Measurements from ENCODE around the gene ADGRA1.

ADGRA1 gene

GRCh38 chr10:133087045-133087678 is 562 bp upstream of the ADGRA1 start:
- peaks cover 5 to 57% of the 10 kb centered on the region in 2 donors for H3K27me3 Mint-ChIP-seq
- no peaks in the 10 kb centered on the region for H3K9me3 Mint-ChIP-seq
- ATAC-seq (replicated peaks) (no peak), DNase-seq (no peak)
- H3K27ac Mint-ChIP-seq, result no peak overlapping the region
- peaks cover 0 to 2% of the 10 kb centered on the region in 2 donors for H3K4me1 Mint-ChIP-seq (ENCODE audit: low read depth in 2 of 2)
- no peak overlapping the region for H3K4me3 Mint-ChIP-seq
- H3K36me3 Mint-ChIP-seq (ENCODE audit: insufficient read depth), result peaks cover 2% of the 10 kb centered on the region

GRCh38 chr10:133088179-133088955 is 643 bp downstream of the ADGRA1 start:
- DNase-seq (no peak), ATAC-seq (replicated peaks) (no peak)
- Mint-ChIP-seq H3K36me3 (ENCODE audit: insufficient read depth) (peaks cover 2% of the 10 kb centered on the region), H3K9me3 (no peaks in the 10 kb centered on the region), H3K4me3 (no peak overlapping the region), H3K27me3 (peaks cover 5 to 55% of the 10 kb centered on the region in 2 donors), H3K4me1 (ENCODE audit: low read depth in 2 of 2) (peaks cover 0 to 2% of the 10 kb centered on the region in 2 donors), H3K27ac (no peak overlapping the region)

- H3K27ac Mint-ChIP-seq, result no peak overlapping the region
- no peaks in the 10 kb centered on the region for H3K36me3 Mint-ChIP-seq (ENCODE audit: insufficient read depth)
- H3K9me3 Mint-ChIP-seq, result no peaks in the 10 kb centered on the region
- peaks cover 5 to 47% of the 10 kb centered on the region in 2 donors for H3K27me3 Mint-ChIP-seq
- no peak overlapping the region for H3K4me3 Mint-ChIP-seq
- DNase-seq, result no peak
- no peak for ATAC-seq (replicated peaks)
- peaks cover 0 to 2% of the 10 kb centered on the region in 2 donors for H3K4me1 Mint-ChIP-seq (ENCODE audit: low read depth in 2 of 2)
Observed at GRCh38 chr10:133088956-133089800, 1.5 kb downstream of the ADGRA1 start.

GRCh38 chr10:133090101-133090500 is 2.4 kb downstream of the ADGRA1 start:
- Mint-ChIP-seq H3K4me1 (ENCODE audit: low read depth in 2 of 2) (peaks cover 0 to 2% of the 10 kb centered on the region in 2 donors), H3K4me3 (no peak overlapping the region), H3K36me3 (ENCODE audit: insufficient read depth) (no peaks in the 10 kb centered on the region), H3K9me3 (no peaks in the 10 kb centered on the region), H3K27ac (no peak overlapping the region), H3K27me3 (peaks cover 1 to 39% of the 10 kb centered on the region in 2 donors)
- ATAC-seq (replicated peaks) (no peak), DNase-seq (no peak)

GRCh38 chr10:133090654-133091053 is 2.9 kb downstream of the ADGRA1 start:
- H3K36me3 Mint-ChIP-seq (ENCODE audit: insufficient read depth), result no peaks in the 10 kb centered on the region
- DNase-seq (no peak), ATAC-seq (replicated peaks) (no peak)
- no peaks in the 10 kb centered on the region for H3K9me3 Mint-ChIP-seq
- no peak overlapping the region for H3K27ac Mint-ChIP-seq
- no peak overlapping the region for H3K4me3 Mint-ChIP-seq
- peaks cover 0 to 2% of the 10 kb centered on the region in 2 donors for H3K4me1 Mint-ChIP-seq (ENCODE audit: low read depth in 2 of 2)
- H3K27me3 Mint-ChIP-seq, result peaks cover 0 to 36% of the 10 kb centered on the region in 2 donors

- H3K4me3 Mint-ChIP-seq, result no peak overlapping the region
- H3K36me3 Mint-ChIP-seq (ENCODE audit: insufficient read depth), result no peaks in the 10 kb centered on the region
- ATAC-seq (replicated peaks) (no peak), DNase-seq (no peak)
- no peaks in the 10 kb centered on the region for H3K9me3 Mint-ChIP-seq
- H3K27me3 Mint-ChIP-seq, result peaks cover 0 to 41% of the 10 kb centered on the region in 2 donors
- H3K27ac Mint-ChIP-seq, result no peak overlapping the region
- H3K4me1 Mint-ChIP-seq (ENCODE audit: low read depth in 2 of 2), result peaks cover 0 to 2% of the 10 kb centered on the region in 2 donors
Observed at GRCh38 chr10:133091316-133091715, 3.6 kb downstream of the ADGRA1 start.

GRCh38 chr10:133093291-133093690 is 5.6 kb downstream of the ADGRA1 start:
- peaks cover 5 to 47% of the 10 kb centered on the region in 2 donors for H3K27me3 Mint-ChIP-seq
- no peak for ATAC-seq (replicated peaks)
- no peak for DNase-seq
- no peak overlapping the region for H3K27ac Mint-ChIP-seq
- no peaks in the 10 kb centered on the region for H3K4me1 Mint-ChIP-seq (ENCODE audit: low read depth in 2 of 2)
- no peaks in the 10 kb centered on the region for H3K36me3 Mint-ChIP-seq (ENCODE audit: insufficient read depth)
- no peaks in the 10 kb centered on the region for H3K9me3 Mint-ChIP-seq
- no peak overlapping the region for H3K4me3 Mint-ChIP-seq

GRCh38 chr10:133094286-133094685 is 6.6 kb downstream of the ADGRA1 start:
- H3K9me3 Mint-ChIP-seq, result no peaks in the 10 kb centered on the region
- H3K27ac Mint-ChIP-seq, result no peak overlapping the region
- peaks cover 5 to 44% of the 10 kb centered on the region in 2 donors for H3K27me3 Mint-ChIP-seq
- ATAC-seq (replicated peaks) (no peak), DNase-seq (no peak)
- H3K36me3 Mint-ChIP-seq (ENCODE audit: insufficient read depth), result no peaks in the 10 kb centered on the region
- no peak overlapping the region for H3K4me3 Mint-ChIP-seq
- no peaks in the 10 kb centered on the region for H3K4me1 Mint-ChIP-seq (ENCODE audit: low read depth in 2 of 2)

GRCh38 chr10:133094866-133095265 is 7.1 kb downstream of the ADGRA1 start:
- H3K9me3 Mint-ChIP-seq, result no peaks in the 10 kb centered on the region
- H3K27me3 Mint-ChIP-seq, result peaks cover 5 to 38% of the 10 kb centered on the region in 2 donors
- DNase-seq (no peak), ATAC-seq (replicated peaks) (no peak)
- no peak overlapping the region for H3K4me3 Mint-ChIP-seq
- H3K4me1 Mint-ChIP-seq (ENCODE audit: low read depth in 2 of 2), result no peaks in the 10 kb centered on the region
- H3K27ac Mint-ChIP-seq, result no peak overlapping the region
- no peaks in the 10 kb centered on the region for H3K36me3 Mint-ChIP-seq (ENCODE audit: insufficient read depth)

GRCh38 chr10:133095586-133095985 is 7.9 kb downstream of the ADGRA1 start:
- Mint-ChIP-seq H3K4me1 (ENCODE audit: low read depth in 2 of 2) (no peaks in the 10 kb centered on the region), H3K4me3 (no peak overlapping the region), H3K36me3 (ENCODE audit: insufficient read depth) (no peaks in the 10 kb centered on the region), H3K9me3 (no peaks in the 10 kb centered on the region), H3K27me3 (peaks cover 5 to 36% of the 10 kb centered on the region in 2 donors), H3K27ac (no peak overlapping the region)
- ATAC-seq (replicated peaks) (no peak), DNase-seq (no peak)

GRCh38 chr10:133096616-133097269 is 9.0 kb downstream of the ADGRA1 start:
- Mint-ChIP-seq H3K4me3 (no peak overlapping the region), H3K27me3 (peaks cover 9 to 37% of the 10 kb centered on the region in 2 donors), H3K4me1 (ENCODE audit: low read depth in 2 of 2) (peaks cover 0 to 6% of the 10 kb centered on the region in 2 donors), H3K36me3 (ENCODE audit: insufficient read depth) (no peaks in the 10 kb centered on the region), H3K9me3 (no peaks in the 10 kb centered on the region), H3K27ac (no peak overlapping the region)
- DNase-seq, result no peak
- ATAC-seq (replicated peaks), result no peak

GRCh38 chr10:133097418-133097817 is 9.7 kb downstream of the ADGRA1 start:
- no peak for ATAC-seq (replicated peaks)
- Mint-ChIP-seq H3K4me3 (no peak overlapping the region), H3K27me3 (peaks cover 15 to 43% of the 10 kb centered on the region in 2 donors), H3K4me1 (ENCODE audit: low read depth in 2 of 2) (peaks cover 0 to 8% of the 10 kb centered on the region in 2 donors), H3K27ac (no peak overlapping the region), H3K36me3 (ENCODE audit: insufficient read depth) (no peaks in the 10 kb centered on the region), H3K9me3 (no peaks in the 10 kb centered on the region)
- DNase-seq, result no peak

GRCh38 chr10:133097961-133098360 is 10.2 kb downstream of the ADGRA1 start:
- H3K27ac Mint-ChIP-seq, result no peak overlapping the region
- H3K4me1 Mint-ChIP-seq (ENCODE audit: low read depth in 2 of 2), result peaks cover 0 to 8% of the 10 kb centered on the region in 2 donors
- no peaks in the 10 kb centered on the region for H3K9me3 Mint-ChIP-seq
- no peak overlapping the region for H3K4me3 Mint-ChIP-seq
- no peaks in the 10 kb centered on the region for H3K36me3 Mint-ChIP-seq (ENCODE audit: insufficient read depth)
- ATAC-seq (replicated peaks), result no peak
- peaks cover 17 to 44% of the 10 kb centered on the region in 2 donors for H3K27me3 Mint-ChIP-seq
- DNase-seq, result no peak

Measured in effector memory CD8-positive, alpha-beta T cell (primary cell).